ENCODE data around the gene DPYSL3.

DNA sequence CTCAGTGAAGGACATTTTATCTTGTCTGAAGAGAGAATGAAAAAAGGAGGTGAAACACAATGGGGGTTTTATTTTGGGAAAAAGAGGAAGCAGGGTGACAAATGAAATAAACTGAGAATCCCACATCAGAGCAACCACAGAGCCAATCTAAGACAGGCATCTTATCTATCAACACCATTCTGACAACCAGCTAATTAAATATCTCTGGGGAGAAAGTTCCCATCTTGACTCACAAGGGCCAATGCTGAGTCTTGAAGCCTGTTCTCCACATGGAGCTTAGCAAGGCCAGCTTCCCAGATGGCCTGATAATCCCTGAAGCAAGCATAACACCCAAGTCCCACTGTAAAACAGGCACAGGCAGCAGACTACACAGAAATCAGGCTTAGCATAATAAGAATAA is 30.4 kb downstream of the DPYSL3 start:
- TF ChIP-seq, protein P1, sequence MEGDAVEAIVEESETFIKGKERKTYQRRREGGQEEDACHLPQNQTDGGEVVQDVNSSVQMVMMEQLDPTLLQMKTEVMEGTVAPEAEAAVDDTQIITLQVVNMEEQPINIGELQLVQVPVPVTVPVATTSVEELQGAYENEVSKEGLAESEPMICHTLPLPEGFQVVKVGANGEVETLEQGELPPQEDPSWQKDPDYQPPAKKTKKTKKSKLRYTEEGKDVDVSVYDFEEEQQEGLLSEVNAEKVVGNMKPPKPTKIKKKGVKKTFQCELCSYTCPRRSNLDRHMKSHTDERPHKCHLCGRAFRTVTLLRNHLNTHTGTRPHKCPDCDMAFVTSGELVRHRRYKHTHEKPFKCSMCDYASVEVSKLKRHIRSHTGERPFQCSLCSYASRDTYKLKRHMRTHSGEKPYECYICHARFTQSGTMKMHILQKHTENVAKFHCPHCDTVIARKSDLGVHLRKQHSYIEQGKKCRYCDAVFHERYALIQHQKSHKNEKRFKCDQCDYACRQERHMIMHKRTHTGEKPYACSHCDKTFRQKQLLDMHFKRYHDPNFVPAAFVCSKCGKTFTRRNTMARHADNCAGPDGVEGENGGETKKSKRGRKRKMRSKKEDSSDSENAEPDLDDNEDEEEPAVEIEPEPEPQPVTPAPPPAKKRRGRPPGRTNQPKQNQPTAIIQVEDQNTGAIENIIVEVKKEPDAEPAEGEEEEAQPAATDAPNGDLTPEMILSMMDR (IDR thresholded peaks at IDR 0.05; ENCODE audit: low read length): no peak
- no peak for TF ChIP-seq EZH2 (optimal IDR thresholded peaks at IDR 0.05; ENCODE audit: low read depth, low read length)
